CD8-positive, alpha-beta memory T cell (primary cell): ENCODE results near the gene CSF1R. TPM values are rescaled to one million over a fixed set of nuclear protein-coding genes. Genes with fewer than 3 reads are reported as not detected.

Experiments used
- CTCF ChIA-PET: fragments of 350-600 bp; sonication (Branson Sonifier 250); formaldehyde crosslinking; loops from one replicate; lab custom pipeline; 2021; ENCODE audit warnings: antibody characterized with exemption; lab: Charles Lee
- POLR2A ChIA-PET: fragments of 350-600 bp; sonication (Branson Sonifier 250); formaldehyde crosslinking; loops from one replicate; lab custom pipeline; 2021; ENCODE audit warnings: antibody characterized with exemption; lab: Charles Lee
- DNase-seq, 5 donors: peaks; one replicate each; pipeline versions ENCODE4 v3.0.0 to v3.0.0-alpha.2; 2020 to 2022; ENCODE audit warnings: mixed read lengths in 1 of 5
- H3K27ac ChIP-seq: one replicate; pipeline ENCODE4 v1.7.0; 2013; ENCODE audit warnings: low read depth, mild to moderate bottlenecking, low read length, moderate library complexity
- H3K27me3 ChIP-seq: 2 replicates; pipeline ENCODE4 v1.7.0; 2013; ENCODE audit warnings: low read length, mild to moderate bottlenecking; ENCODE audit not compliant: insufficient read depth, poor library complexity, severe bottlenecking
- H3K36me3 ChIP-seq: 2 replicates; pipeline ENCODE4 v1.7.0; 2013; ENCODE audit warnings: mild to moderate bottlenecking, low read length, moderate library complexity; ENCODE audit not compliant: insufficient read depth
- H3K4me1 ChIP-seq: 2 replicates; pipeline ENCODE4 v1.7.0; 2013; ENCODE audit warnings: mild to moderate bottlenecking, low read length, moderate library complexity; ENCODE audit not compliant: insufficient read depth
- H3K4me3 ChIP-seq: 2 replicates; pipeline ENCODE4 v1.7.0; 2013; ENCODE audit warnings: mild to moderate bottlenecking, low read length
- H3K9me3 ChIP-seq: 2 replicates; pipeline ENCODE4 v1.7.0; 2013; ENCODE audit warnings: mild to moderate bottlenecking, low read length
- H3K27ac Mint-ChIP-seq, 8 donors: one replicate each; pipeline ENCODE4 v1.8.0; 2020 to 2021; ENCODE audit warnings: mixed read lengths in 8 of 8, mild to moderate bottlenecking in 6 of 8, inconsistent platforms in 3 of 8, moderate library complexity in 3 of 8
- H3K27me3 Mint-ChIP-seq, 2 donors: one replicate each; pipeline ENCODE4 v1.8.0; 2020 to 2021; ENCODE audit warnings: mixed read lengths in 2 of 2, mild to moderate bottlenecking in 1 of 2, moderate library complexity in 1 of 2
- H3K36me3 Mint-ChIP-seq, 3 donors: one replicate each; pipeline ENCODE4 v1.8.0; 2020 to 2021; ENCODE audit warnings: mixed read lengths in 3 of 3, inconsistent platforms in 1 of 3, mild to moderate bottlenecking in 1 of 3
- H3K4me1 Mint-ChIP-seq, 3 donors: one replicate each; pipeline ENCODE4 v1.8.0; 2020 to 2021; ENCODE audit warnings: mixed read lengths in 3 of 3, inconsistent platforms in 1 of 3, mild to moderate bottlenecking in 1 of 3
- H3K4me3 Mint-ChIP-seq, 7 donors: one replicate each; pipeline ENCODE4 v1.8.0; 2020 to 2021; ENCODE audit warnings: mixed read lengths in 7 of 7, mild to moderate bottlenecking in 6 of 7, moderate library complexity in 4 of 7, inconsistent platforms in 2 of 7
- H3K9me3 Mint-ChIP-seq, 5 donors: one replicate each; pipeline ENCODE4 v1.8.0; 2020 to 2022; ENCODE audit warnings: mixed read lengths in 5 of 5, mild to moderate bottlenecking in 3 of 5, moderate library complexity in 2 of 5, inconsistent platforms in 1 of 5
- polyA plus RNA-seq: library from polyadenylated mRNA; unstranded; fragments of 300-500 nt; fragmentation: Illumina TruSeq; gene quantifications from one replicate; pipeline ENCODE4 v1.2.3, GENCODE V29; 2021
- total RNA-seq, 2 experiments: library from RNA; stranded (reverse); gene quantifications; one replicate each; pipeline ENCODE4 v1.2.3, GENCODE V29; 2021

The CSF1R gene
- total and polyA plus RNA-seq, 3 experiments from 2014 or later: 0.59 to 2.7 (median 1.7) TPM

DNA sequence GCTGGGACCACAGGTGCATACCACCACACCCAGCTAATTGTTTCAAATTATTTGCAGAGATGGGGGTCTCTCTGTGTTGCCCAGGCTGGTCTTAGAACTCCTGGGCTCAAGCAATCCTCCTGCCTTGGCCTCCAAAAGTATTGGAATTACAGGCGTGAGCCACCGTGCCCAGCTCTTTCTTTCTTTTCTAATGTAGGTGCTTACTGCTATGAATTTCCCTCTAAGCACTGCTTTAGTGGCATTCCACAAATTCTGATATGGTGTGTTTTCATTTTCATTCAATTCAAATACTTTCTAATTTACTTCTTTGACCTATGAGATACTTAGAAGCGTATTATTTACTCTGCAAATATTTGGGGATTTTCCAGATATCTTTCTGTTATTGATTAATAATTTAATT lies 70.9 kb downstream of the CSF1R start:
- Mint-ChIP-seq H3K27ac (no peak overlapping the region), H3K4me1 (peaks cover 0 to 6% (median 6%) of the 10 kb centered on the region in 3 donors), H3K4me3 (no peak overlapping the region), H3K27me3 (no peaks in the 10 kb centered on the region), H3K9me3 (peaks cover 0 to 8% (median 4%) of the 10 kb centered on the region in 5 donors), H3K36me3 (peaks cover 50 to 96% (median 61%) of the 10 kb centered on the region in 3 donors)
- H3K4me1 ChIP-seq: no peaks in the 10 kb centered on the region
- no peak for DNase-seq
- H3K9me3 ChIP-seq: no peaks in the 10 kb centered on the region
- CTCF ChIA-PET: no interaction called here
- H3K27me3 ChIP-seq: no peaks in the 10 kb centered on the region
- POLR2A ChIA-PET: no interaction called here
- H3K4me3 ChIP-seq: no peak overlapping the region
- no peak overlapping the region for H3K27ac ChIP-seq
- peaks cover 76% of the 10 kb centered on the region for H3K36me3 ChIP-seq

DNA sequence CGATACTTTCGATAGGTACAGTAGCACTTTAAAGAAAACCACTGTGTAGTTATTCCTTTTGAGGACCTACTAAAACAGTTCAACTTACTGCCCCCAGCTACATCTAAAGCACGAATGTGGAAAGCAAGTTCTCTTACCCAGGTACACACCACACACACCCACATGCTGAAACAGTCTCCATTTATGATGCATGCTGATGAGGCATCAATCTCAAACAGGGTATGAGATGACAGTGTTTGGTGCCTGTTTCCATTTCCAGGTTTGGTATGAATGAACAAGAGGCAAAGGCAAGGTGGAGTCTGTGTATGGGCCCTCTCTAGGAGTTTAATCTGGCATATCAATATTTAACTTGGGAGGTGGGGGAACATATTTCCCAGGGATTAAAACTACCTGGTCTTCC lies 71.9 kb downstream of the CSF1R start:
- H3K27ac ChIP-seq: no peak overlapping the region
- Mint-ChIP-seq H3K4me3 (no peak overlapping the region), H3K27ac (no peak overlapping the region), H3K9me3 (peaks cover 0 to 8% (median 4%) of the 10 kb centered on the region in 5 donors), H3K36me3 (peaks cover 45 to 96% (median 60%) of the 10 kb centered on the region in 3 donors), H3K4me1 (peaks cover 2 to 6% (median 6%) of the 10 kb centered on the region in 3 donors), H3K27me3 (no peaks in the 10 kb centered on the region)
- H3K36me3 ChIP-seq: peaks cover 74% of the 10 kb centered on the region
- H3K27me3 ChIP-seq: no peaks in the 10 kb centered on the region
- CTCF ChIA-PET: no interaction called here
- POLR2A ChIA-PET: no interaction called here
- DNase-seq: no peak
- no peaks in the 10 kb centered on the region for H3K4me1 ChIP-seq
- no peak overlapping the region for H3K4me3 ChIP-seq
- H3K9me3 ChIP-seq: no peaks in the 10 kb centered on the region

- Mint-ChIP-seq H3K4me1 (peaks cover 5 to 11% (median 6%) of the 10 kb centered on the region in 3 donors), H3K36me3 (peaks cover 43 to 95% (median 55%) of the 10 kb centered on the region in 3 donors), H3K27me3 (no peaks in the 10 kb centered on the region), H3K27ac (no peak overlapping the region), H3K9me3 (peaks cover 0 to 8% (median 4%) of the 10 kb centered on the region in 5 donors), H3K4me3 (no peak overlapping the region)
- Histone ChIP-seq H3K27me3 (no peaks in the 10 kb centered on the region), H3K4me3 (no peak overlapping the region), H3K4me1 (no peaks in the 10 kb centered on the region), H3K27ac (no peak overlapping the region), H3K36me3 (peaks cover 69% of the 10 kb centered on the region), H3K9me3 (no peaks in the 10 kb centered on the region)
- no peak for DNase-seq
- ChIA-PET CTCF (no interaction called here), POLR2A (no interaction called here)
Observed at GRCh38 chr5:150013931-150014330, 72.4 kb downstream of the CSF1R start.

DNA sequence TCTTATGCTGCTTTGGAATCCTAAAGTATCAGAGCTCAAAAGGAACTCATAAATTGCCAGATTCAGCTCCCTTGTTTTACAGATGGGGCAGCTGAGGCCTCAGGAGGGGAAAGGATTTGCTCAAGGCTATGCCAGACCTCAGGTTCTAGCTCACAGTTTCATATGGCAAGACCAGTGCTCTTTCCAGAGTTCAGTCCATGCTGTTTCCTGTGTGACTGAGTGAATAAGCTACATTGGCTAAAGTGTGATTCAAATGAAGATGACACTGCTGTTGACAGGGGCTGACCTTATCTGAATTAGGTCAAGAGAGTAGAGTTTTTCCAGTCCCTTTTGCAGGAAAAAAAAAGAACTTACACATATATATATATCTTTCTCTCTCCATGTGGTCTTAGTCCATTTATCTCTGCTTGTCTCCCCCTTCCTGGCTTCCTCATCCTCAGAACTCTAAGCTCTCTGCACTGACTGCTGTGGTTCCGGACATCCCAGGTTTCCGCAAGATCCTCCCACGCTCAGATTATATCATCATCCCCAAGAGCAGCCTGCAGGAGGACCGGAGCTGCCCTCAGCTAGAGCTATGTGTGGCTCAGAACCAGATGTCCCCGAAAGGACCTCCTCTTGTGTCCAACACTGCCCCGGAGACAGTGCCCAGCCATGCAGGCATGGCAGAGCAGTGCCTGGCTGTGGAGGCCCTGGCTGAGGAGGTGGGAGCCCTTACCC lies 76.5 kb downstream of the CSF1R start:
- peaks cover 26 to 89% (median 34%) of the 10 kb centered on the region in 3 donors for H3K36me3 Mint-ChIP-seq
- POLR2A ChIA-PET: no interaction called here

GRCh38 chr5:150007050-150007449 lies 79.3 kb downstream of the CSF1R start:
- H3K27ac ChIP-seq: no peak overlapping the region
- peaks cover 27% of the 10 kb centered on the region for H3K36me3 ChIP-seq
- Mint-ChIP-seq H3K27ac (no peak overlapping the region), H3K4me3 (no peak overlapping the region), H3K27me3 (no peaks in the 10 kb centered on the region), H3K4me1 (peaks cover 23 to 58% (median 54%) of the 10 kb centered on the region in 3 donors), H3K36me3 (peaks cover 1 to 81% (median 18%) of the 10 kb centered on the region in 3 donors), H3K9me3 (no peaks in the 10 kb centered on the region)
- H3K4me1 ChIP-seq: peaks cover 8% of the 10 kb centered on the region
- ChIA-PET POLR2A (no interaction called here), CTCF (interaction anchor here (1.3 to 2.0 kb wide), 2 partner anchors 16 to 46 kb away, joined by 3 to 6 read pairs; no protein-coding TSS in a partner anchor)
- H3K27me3 ChIP-seq: no peaks in the 10 kb centered on the region
- no peaks in the 10 kb centered on the region for H3K9me3 ChIP-seq
- no peak for DNase-seq
- H3K4me3 ChIP-seq: no peak overlapping the region

More for the DNA sequence above, 76.5 kb downstream of the CSF1R start:
- Mint-ChIP-seq H3K9me3 (peaks cover 0 to under 1% (median 0%) of the 10 kb centered on the region in 5 donors), H3K4me3 (no peak overlapping the region), H3K27ac (peak overlapping the region in 3 of 8 donors; percentile 5 to 35 (median 21)), H3K4me1 (peaks cover 13 to 33% (median 32%) of the 10 kb centered on the region in 3 donors), H3K27me3 (no peaks in the 10 kb centered on the region)
- Histone ChIP-seq H3K27ac (no peak overlapping the region), H3K27me3 (no peaks in the 10 kb centered on the region), H3K9me3 (no peaks in the 10 kb centered on the region), H3K4me3 (no peak overlapping the region), H3K36me3 (peaks cover 51% of the 10 kb centered on the region), H3K4me1 (no peaks in the 10 kb centered on the region)
- CTCF ChIA-PET: interaction anchor here (0.7 to 1.0 kb wide), 3 partner anchors 11 to 56 kb away, joined by 3 read pairs; no protein-coding TSS in a partner anchor
- no peak for DNase-seq

DNA sequence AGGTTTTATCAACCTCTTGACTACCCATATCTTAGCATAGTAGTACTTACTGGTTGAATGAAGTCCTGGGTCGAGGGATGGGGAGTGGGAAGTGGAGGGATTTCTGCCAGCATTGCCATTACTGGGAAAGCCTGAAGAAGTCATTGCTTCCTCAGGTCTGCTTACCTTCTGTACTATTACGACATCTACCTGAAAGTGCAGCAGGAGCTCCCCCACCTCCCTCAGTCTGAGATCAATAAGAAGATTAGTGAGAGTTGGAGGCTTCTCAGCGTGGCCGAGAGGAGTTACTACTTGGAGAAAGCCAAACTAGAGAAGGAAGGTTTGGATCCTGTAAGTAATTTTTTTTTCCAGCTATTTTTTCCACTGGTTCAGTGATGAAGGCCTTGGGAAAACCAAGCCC lies 80.0 kb downstream of the CSF1R start:
- peaks cover 24% of the 10 kb centered on the region for H3K36me3 ChIP-seq
- POLR2A ChIA-PET: no interaction called here
- Mint-ChIP-seq H3K27ac (peak overlapping the region in 1 of 8 donors; percentile 86), H3K4me3 (no peak overlapping the region), H3K36me3 (peaks cover 0 to 79% (median 17%) of the 10 kb centered on the region in 3 donors), H3K9me3 (no peaks in the 10 kb centered on the region), H3K4me1 (peaks cover 27 to 65% (median 59%) of the 10 kb centered on the region in 3 donors), H3K27me3 (no peaks in the 10 kb centered on the region)
- H3K4me3 ChIP-seq: no peak overlapping the region
- no peaks in the 10 kb centered on the region for H3K9me3 ChIP-seq
- peaks cover 12% of the 10 kb centered on the region for H3K4me1 ChIP-seq
- no peak for DNase-seq
- no peak overlapping the region for H3K27ac ChIP-seq
- CTCF ChIA-PET: interaction anchor here (1.3 to 2.0 kb wide), 3 partner anchors 10 to 45 kb away, joined by 3 to 7 read pairs (median 6); no protein-coding TSS in a partner anchor
- no peaks in the 10 kb centered on the region for H3K27me3 ChIP-seq

Other genes starting within 250 kb of the CSF1R start
- gene PDE6A, start 141.8 kb downstream of the CSF1R start, total RNA-seq: not detected
- gene PDE6A, start 141.8 kb downstream of the CSF1R start, polyA plus RNA-seq: not detected
- 10 to 100 TPM in 1 of 2 experiments, 1 to 10 TPM in 1; 9.7 to 10.2 TPM for gene SLC26A2, start 125.8 kb downstream of the CSF1R start, total RNA-seq
- gene SLC26A2, start 125.8 kb downstream of the CSF1R start, polyA plus RNA-seq: 4.6 TPM
- gene TIGD6, start 85.9 kb downstream of the CSF1R start, total RNA-seq: 1 to 10 TPM; 3.0 to 3.1 TPM
- 1.5 TPM for gene TIGD6, start 85.9 kb downstream of the CSF1R start, polyA plus RNA-seq
- 10 to 100 TPM; 36.8 to 40.7 TPM for gene HMGXB3, start 85.8 kb downstream of the CSF1R start, total RNA-seq
- gene HMGXB3, start 85.8 kb downstream of the CSF1R start, polyA plus RNA-seq: 15.3 TPM
- gene PDGFRB, start 69.3 kb upstream of the CSF1R start, total RNA-seq: 1 to 10 TPM in 1 of 2 experiments, under 1 TPM in 1; 0.66 to 2.0 TPM
- gene PDGFRB, start 69.3 kb upstream of the CSF1R start, polyA plus RNA-seq: 0.81 TPM
- not detected for gene CDX1, start 80.2 kb upstream of the CSF1R start, total RNA-seq
- gene CDX1, start 80.2 kb upstream of the CSF1R start, polyA plus RNA-seq: not detected
- gene SLC6A7, start 103.5 kb upstream of the CSF1R start, total RNA-seq: not detected
- not detected for gene SLC6A7, start 103.5 kb upstream of the CSF1R start, polyA plus RNA-seq
- gene CAMK2A, start 203.2 kb upstream of the CSF1R start, total RNA-seq: not detected
- not detected for gene CAMK2A, start 203.2 kb upstream of the CSF1R start, polyA plus RNA-seq
- not detected for gene ARSI, start 216.4 kb upstream of the CSF1R start, total RNA-seq
- not detected for gene ARSI, start 216.4 kb upstream of the CSF1R start, polyA plus RNA-seq